ENCODE data around the gene RNF10.

GRCh38 chr12:120500581-120500980 is 33.6 kb upstream of the RNF10 start:
- TF ChIP-seq JUND (IDR thresholded peaks at IDR 0.05; ENCODE audit: low read depth, low read length) (no peak), POLR2AphosphoS2 (IDR thresholded peaks at IDR 0.05; ENCODE audit: low read depth, low read length) (no peak), KDM1A (IDR thresholded peaks at IDR 0.05; ENCODE audit: borderline replicate concordance) (no peak), BCL11A (IDR thresholded peaks at IDR 0.05; ENCODE audit: low read depth, low read length) (no peak)

All from GM12878 (cell line).